ENCODE data around the gene STX1A. TPM values are rescaled to one million over a fixed set of nuclear protein-coding genes. Genes with fewer than 3 reads are reported as not detected.

The STX1A gene
- total and polyA plus RNA-seq, 2 of the 13 experiments (the other 11 are each of a cell fraction or from before 2014, with no cell fraction given) = 6.1 to 12.2 TPM

GRCh38 chr7:73738220-73738611 is 18.7 kb upstream of the STX1A start:
- H3K4me3 ChIP-seq (replicated peaks in 1 of 3; ENCODE audit: insufficient read depth in 1 of 3, low read depth in 2 of 3, low read length in 3 of 3) = peak overlapping the region; percentile 77 to 97 (median 92)
- intact Hi-C loops (cut with micrococcal nuclease; ENCODE audit: unreplicated experiment) (no loop called here), in situ Hi-C loops (cut with HindIII; ENCODE audit: extremely low pct_ligation_motif_present, low pct_unique_long_range_greater_than_20kb) (no loop called here)
- FAIRE-seq = no peak
- no peaks in the 10 kb centered on the region for H3K79me2 ChIP-seq (ENCODE audit: insufficient read depth, low read length)
- BruUV-seq (replicated peaks) = TSS peak; percentile 60
- H2AFZ ChIP-seq (ENCODE audit: low read length) = no peak overlapping the region
- ChIA-PET POLR2A (interaction anchor here (0.6 to 1.7 kb wide), 10 partner anchors 10 to 270 kb away, joined by 3 to 6 read pairs (median 4); partner anchors contain the start of gene MLXIPL), CTCF (ENCODE audit: low intra/inter-chr PET ratio, low total read pairs) (no interaction called here)
- peak overlapping the region; percentile 74 for H3K27ac ChIP-seq (ENCODE audit: extremely low read length, insufficient read depth, low read length)
- H3K4me1 ChIP-seq (ENCODE audit: insufficient read depth, low read length) = peaks cover 38% of the 10 kb centered on the region
- peak; percentile 2 for ATAC-seq
- H4K20me1 ChIP-seq (ENCODE audit: insufficient read depth, low read length) = no peaks in the 10 kb centered on the region
- DNase-seq (ENCODE audit: low spot score) = no peak
- H3K27me3 ChIP-seq (ENCODE audit: control insufficient read depth in 1 of 2, insufficient read depth in 2 of 2, low read length in 2 of 2) = no peaks in the 10 kb centered on the region
- 1% methylated on average over 16 of the region's 24 CpGs for WGBS (ENCODE audit: low lambda C conversion rate)
- TF ChIP-seq POGK (CRISPR knock-in tag; conservative IDR thresholded peaks at IDR 0.05) = no peak
- 0 out of 2 replicates have a peak, but pooled peaks have one; percentile 18 for TF ChIP-seq HNF1B (CRISPR knock-in tag; IDR thresholded peaks at IDR 0.05)
- TF ChIP-seq ZNF367 (CRISPR knock-in tag; IDR thresholded peaks at IDR 0.05; ENCODE audit: borderline replicate concordance) = 0 out of 2 replicates have a peak, but pooled peaks have one; percentile 6
- TF ChIP-seq MTF2 (CRISPR knock-in tag; IDR thresholded peaks at IDR 0.05; ENCODE audit: borderline replicate concordance) = 0 out of 2 replicates have a peak, but pooled peaks have one; percentile 2
- 0 out of 2 replicates have a peak, but pooled peaks have one; percentile 2 for TF ChIP-seq PAWR (CRISPR knock-in tag; IDR thresholded peaks at IDR 0.05; ENCODE audit: borderline replicate concordance)
- TF ChIP-seq ZSCAN21 (CRISPR knock-in tag; IDR thresholded peaks at IDR 0.05; ENCODE audit: borderline replicate concordance) = 0 out of 2 replicates have a peak, but pooled peaks have one; percentile 1
- TF ChIP-seq FOXA3 (CRISPR knock-in tag; IDR thresholded peaks at IDR 0.05) = 0 out of 2 replicates have a peak, but pooled peaks have one; percentile 2
- no peak for TF ChIP-seq SP5 (CRISPR knock-in tag; IDR thresholded peaks at IDR 0.05; ENCODE audit: borderline replicate concordance, low read depth)
- no peak for TF ChIP-seq ZFYVE20 (CRISPR knock-in tag; IDR thresholded peaks at IDR 0.05; ENCODE audit: borderline replicate concordance, low read depth)
- no peak for TF ChIP-seq DNMT1 (CRISPR knock-in tag; IDR thresholded peaks at IDR 0.05)
- 0 out of 2 replicates have a peak, but pooled peaks have one; percentile 35 for TF ChIP-seq NRL (CRISPR knock-in tag; IDR thresholded peaks at IDR 0.05; ENCODE audit: borderline replicate concordance)
- TF ChIP-seq BRD4 (CRISPR knock-in tag; IDR thresholded peaks at IDR 0.05) = 0 out of 2 replicates have a peak, but pooled peaks have one; percentile 38
- TF ChIP-seq ZNF709 (CRISPR knock-in tag; IDR thresholded peaks at IDR 0.05) = peak; percentile 40; the same call in 1 of the 2 replicates
- 0 out of 2 replicates have a peak, but pooled peaks have one; percentile 2 for TF ChIP-seq TFE3 (CRISPR knock-in tag; IDR thresholded peaks at IDR 0.05)
- 0 out of 2 replicates have a peak, but pooled peaks have one; percentile 7 for TF ChIP-seq ZFP37 (CRISPR knock-in tag; IDR thresholded peaks at IDR 0.05; ENCODE audit: borderline replicate concordance)
- 0 out of 2 replicates have a peak, but pooled peaks have one; percentile 31 for TF ChIP-seq ZNF446 (CRISPR knock-in tag; IDR thresholded peaks at IDR 0.05)
- TF ChIP-seq ZNF44 (CRISPR knock-in tag; IDR thresholded peaks at IDR 0.05) = peak; percentile 45; the same call in 1 of the 2 replicates
- peaks cover 0 to 9% of the 10 kb centered on the region in 2 experiments; a peak in 1 of 5 replicates for H3K36me3 ChIP-seq (replicated peaks in 1 of 2; ENCODE audit: control insufficient read depth in 1 of 2, insufficient read depth in 2 of 2, low read length in 2 of 2)
- H3K4me2 ChIP-seq (ENCODE audit: low read depth, low read length) = peak overlapping the region; percentile 91
- H3K9me3 ChIP-seq (ENCODE audit: low read length) = no peaks in the 10 kb centered on the region
- H3K9ac ChIP-seq (ENCODE audit: insufficient read depth, low read depth, low read length) = peak overlapping the region; percentile 73
